ENCODE measurements around the gene GPR158.

Gene GPR158

GRCh38 chr10:25483999-25484398, 309.2 kb downstream of the GPR158 start:
- no peak for TF ChIP-seq CTCF (conservative IDR thresholded peaks at IDR 0.05; ENCODE audit: control insufficient read depth, insufficient read depth, low read depth, low read length)
- no peak for DNase-seq (ENCODE audit: low read depth)

GRCh38 chr10:25487266-25487665, 312.5 kb downstream of the GPR158 start:
- DNase-seq (ENCODE audit: low read depth), result no peak
- no peak for TF ChIP-seq CTCF (conservative IDR thresholded peaks at IDR 0.05; ENCODE audit: control insufficient read depth, insufficient read depth, low read depth, low read length)
- H3K4me3 ChIP-seq (ENCODE audit: control insufficient read depth, low read depth, low read length), result no peak overlapping the region

More at GRCh38 chr10:25483999-25484398, 309.2 kb downstream of the GPR158 start:
- no peak overlapping the region for H3K4me3 ChIP-seq (ENCODE audit: control insufficient read depth, low read depth, low read length)

- no peak for TF ChIP-seq CTCF (conservative IDR thresholded peaks at IDR 0.05; ENCODE audit: control insufficient read depth, insufficient read depth, low read depth, low read length)
- no peak for DNase-seq (ENCODE audit: low read depth)
- H3K4me3 ChIP-seq (ENCODE audit: control insufficient read depth, low read depth, low read length), result no peak overlapping the region
Measured at GRCh38 chr10:25492040-25492439, 317.2 kb downstream of the GPR158 start.

GRCh38 chr10:25492680-25493079, 317.9 kb downstream of the GPR158 start:
- no peak overlapping the region for H3K4me3 ChIP-seq (ENCODE audit: control insufficient read depth, low read depth, low read length)
- no peak for DNase-seq (ENCODE audit: low read depth)
- TF ChIP-seq CTCF (conservative IDR thresholded peaks at IDR 0.05; ENCODE audit: control insufficient read depth, insufficient read depth, low read depth, low read length), result no peak

GRCh38 chr10:25493122-25493893, 318.5 kb downstream of the GPR158 start:
- TF ChIP-seq CTCF (conservative IDR thresholded peaks at IDR 0.05; ENCODE audit: control insufficient read depth, insufficient read depth, low read depth, low read length), result no peak
- no peak overlapping the region for H3K4me3 ChIP-seq (ENCODE audit: control insufficient read depth, low read depth, low read length)
- DNase-seq (ENCODE audit: low read depth), result peak; percentile 30

GRCh38 chr10:25497246-25497645, 322.4 kb downstream of the GPR158 start:
- H3K4me3 ChIP-seq (ENCODE audit: control insufficient read depth, low read depth, low read length), result no peak overlapping the region
- no peak for DNase-seq (ENCODE audit: low read depth)
- no peak for TF ChIP-seq CTCF (conservative IDR thresholded peaks at IDR 0.05; ENCODE audit: control insufficient read depth, insufficient read depth, low read depth, low read length)

Data from fibroblast of mammary gland (primary cell).